GM18526 (cell line): Measurements from ENCODE around the gene VAMP8.

ENCODE experiments used
- POLR2A ChIP-seq: IDR thresholded peaks from 3 replicates; pipeline ENCODE4 v1.6.1; 2011; ENCODE audit not compliant: insufficient read length; ENCODE audit errors: extremely low read depth

VAMP8 gene

GRCh38 chr2:85585781-85586105, 8.4 kb downstream of the VAMP8 start:
- TF ChIP-seq POLR2A, result no peak

- no peak for TF ChIP-seq POLR2A
Measured at GRCh38 chr2:85588236-85588635, 10.8 kb downstream of the VAMP8 start.

DNA sequence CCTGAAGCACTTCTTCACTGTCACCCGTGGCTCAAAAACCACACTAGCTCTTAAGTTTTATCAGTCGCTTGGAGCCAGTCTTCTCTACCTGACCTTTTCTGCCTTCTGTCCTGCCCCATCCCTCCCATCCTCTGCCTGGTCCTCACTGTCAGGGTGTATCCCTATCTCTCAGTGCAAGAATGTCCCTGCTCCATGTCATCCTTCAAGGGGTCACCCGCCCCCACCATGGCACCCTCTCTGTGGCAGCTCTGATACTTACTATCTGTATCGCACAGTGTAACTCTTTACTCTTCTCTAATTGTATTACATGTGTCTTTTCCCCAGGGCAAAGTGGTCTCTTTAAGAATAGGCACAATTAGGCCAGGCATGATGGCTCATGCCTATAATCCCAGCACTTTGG, 11.3 kb downstream of the VAMP8 start:
- no peak for TF ChIP-seq POLR2A

DNA sequence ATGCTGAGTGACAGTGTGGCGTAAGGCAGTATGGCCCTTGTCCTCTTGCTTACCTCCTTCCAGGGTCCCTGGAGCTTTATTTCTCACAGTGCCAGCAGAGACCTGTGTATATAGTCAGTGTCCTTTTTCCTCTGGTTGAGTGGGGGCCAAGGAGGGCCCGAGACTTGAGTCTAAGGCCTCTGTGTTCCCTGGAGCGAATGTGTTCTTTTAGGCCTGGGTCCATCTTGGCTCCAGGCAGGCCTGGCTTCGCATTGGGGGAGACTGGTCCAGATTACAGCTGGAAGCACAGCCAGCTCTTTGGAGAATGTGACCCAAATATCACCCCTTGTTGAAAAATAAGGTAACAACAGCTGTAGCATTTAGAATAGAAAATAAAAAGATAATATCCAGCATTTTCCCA, 11.8 kb downstream of the VAMP8 start:
- no peak for TF ChIP-seq POLR2A

DNA sequence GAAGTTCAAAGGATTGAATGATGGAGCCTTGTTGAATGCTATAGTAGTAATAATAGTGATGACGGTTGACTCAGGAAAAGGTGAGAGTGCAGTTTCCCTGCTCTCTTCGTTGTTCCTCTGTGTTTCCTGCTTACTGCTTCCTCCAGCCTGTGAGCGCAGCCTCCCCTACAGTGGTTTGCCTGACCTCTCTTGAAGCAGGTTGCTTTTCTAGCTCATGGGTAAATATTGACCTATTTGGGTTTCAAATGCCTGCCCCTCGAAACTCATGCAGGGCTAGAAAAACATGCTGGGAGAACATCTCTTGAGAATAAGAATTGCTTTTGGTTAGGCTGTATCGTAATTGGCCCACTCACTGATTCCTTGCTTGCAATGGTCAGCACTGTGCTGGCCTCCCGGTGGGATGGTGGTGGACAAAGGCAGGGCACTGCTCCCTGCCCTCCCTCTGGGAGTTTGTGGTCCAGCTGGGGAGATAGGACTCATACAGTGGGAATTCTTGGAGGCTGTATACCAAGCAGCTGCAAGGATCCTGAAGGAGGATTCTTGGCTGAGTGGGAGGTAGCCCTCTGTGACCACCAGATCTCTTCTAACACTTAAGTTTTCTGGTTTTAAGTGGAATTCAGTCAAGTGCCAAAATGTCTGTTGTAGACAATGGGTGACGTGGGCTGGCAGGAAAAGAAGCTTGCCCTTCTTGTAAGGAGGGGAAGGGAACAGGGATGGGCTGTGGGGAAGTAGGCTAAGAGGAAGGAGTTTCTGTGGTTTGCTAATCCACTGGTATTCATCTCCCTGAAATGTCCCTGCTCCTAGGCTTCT, 12.8 kb downstream of the VAMP8 start:
- no peak for TF ChIP-seq POLR2A

DNA sequence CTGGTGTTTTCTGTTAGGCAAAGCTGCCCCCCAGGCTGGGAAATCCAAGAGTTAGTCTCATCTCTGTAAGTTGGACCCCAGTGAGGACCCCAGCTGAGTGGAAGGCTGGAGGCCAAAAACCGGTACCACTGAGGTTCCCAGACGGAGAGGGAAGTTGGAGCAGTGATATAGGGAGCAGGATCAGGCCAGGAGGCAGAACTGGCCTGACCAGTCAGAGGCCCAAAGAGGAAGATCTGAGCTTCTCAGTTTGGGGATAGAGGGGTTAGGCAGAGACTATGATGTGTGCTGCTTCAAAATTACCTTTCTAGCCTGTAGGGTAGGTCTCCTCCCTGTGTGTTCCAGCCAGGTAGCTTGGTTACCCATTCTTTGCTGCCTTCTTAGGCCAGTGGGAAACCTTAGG, 13.6 kb downstream of the VAMP8 start:
- TF ChIP-seq POLR2A, result no peak

DNA sequence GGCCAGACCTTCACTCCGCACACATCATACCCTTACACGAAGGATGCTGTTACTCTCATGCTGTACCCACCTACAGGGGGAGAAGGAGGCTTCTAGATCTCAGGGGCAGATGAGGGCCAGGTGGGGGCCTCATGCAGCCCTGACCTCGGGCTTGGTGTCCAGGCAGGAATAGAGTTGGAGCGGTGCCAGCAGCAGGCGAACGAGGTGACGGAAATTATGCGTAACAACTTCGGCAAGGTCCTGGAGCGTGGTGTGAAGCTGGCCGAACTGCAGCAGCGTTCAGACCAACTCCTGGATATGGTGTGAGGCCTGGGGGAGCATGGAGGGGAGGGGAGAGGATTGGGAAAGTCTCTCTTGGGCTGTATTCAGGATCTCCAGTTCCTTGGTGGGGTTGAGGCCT, 14.2 kb downstream of the VAMP8 start:
- TF ChIP-seq POLR2A, result no peak

DNA sequence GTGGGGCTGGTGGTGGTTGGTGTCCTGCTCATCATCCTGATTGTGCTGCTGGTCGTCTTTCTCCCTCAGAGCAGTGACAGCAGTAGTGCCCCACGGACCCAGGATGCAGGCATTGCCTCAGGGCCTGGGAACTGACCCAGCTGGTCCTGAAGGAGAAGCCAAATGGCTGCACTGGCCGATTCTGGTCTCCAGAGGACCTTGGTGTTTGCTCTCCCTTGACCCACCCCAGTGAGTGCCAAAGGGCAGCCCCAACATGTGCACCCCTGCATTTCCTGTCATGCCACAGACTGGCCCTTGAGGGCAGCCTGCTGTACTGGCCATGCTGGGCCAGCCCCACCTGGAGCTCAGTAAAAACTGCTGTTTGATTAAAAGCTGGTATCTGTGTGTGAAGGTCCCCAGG, 15.6 kb downstream of the VAMP8 start:
- no peak for TF ChIP-seq POLR2A

- no peak for TF ChIP-seq POLR2A
Measured at GRCh38 chr2:85594715-85595300, 17.4 kb downstream of the VAMP8 start.

- TF ChIP-seq POLR2A, result peak; percentile 87
Measured at GRCh38 chr2:85595301-85596025, 18.1 kb downstream of the VAMP8 start, which contains the start of gene RNF181. RNF181 (plus strand) TSS chr2:85595745; CDS start chr2:85595764, 19 bp downstream.

DNA sequence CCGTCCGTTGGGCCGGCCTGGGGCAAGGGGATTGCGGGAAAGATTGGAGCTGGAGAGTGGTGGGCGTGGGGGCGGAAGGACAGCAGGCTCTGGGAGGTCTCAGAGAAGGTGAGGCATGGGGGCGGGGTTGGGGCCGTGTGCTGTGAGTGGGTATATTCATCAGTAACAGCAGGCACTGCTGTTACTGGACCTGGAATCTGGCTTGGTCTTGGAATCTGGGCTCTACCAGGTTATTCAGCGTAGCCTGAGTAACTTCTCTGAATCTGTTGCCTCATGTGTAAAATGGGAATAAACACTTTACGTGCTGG, 18.6 kb downstream of the VAMP8 start:
- no peak for TF ChIP-seq POLR2A

DNA sequence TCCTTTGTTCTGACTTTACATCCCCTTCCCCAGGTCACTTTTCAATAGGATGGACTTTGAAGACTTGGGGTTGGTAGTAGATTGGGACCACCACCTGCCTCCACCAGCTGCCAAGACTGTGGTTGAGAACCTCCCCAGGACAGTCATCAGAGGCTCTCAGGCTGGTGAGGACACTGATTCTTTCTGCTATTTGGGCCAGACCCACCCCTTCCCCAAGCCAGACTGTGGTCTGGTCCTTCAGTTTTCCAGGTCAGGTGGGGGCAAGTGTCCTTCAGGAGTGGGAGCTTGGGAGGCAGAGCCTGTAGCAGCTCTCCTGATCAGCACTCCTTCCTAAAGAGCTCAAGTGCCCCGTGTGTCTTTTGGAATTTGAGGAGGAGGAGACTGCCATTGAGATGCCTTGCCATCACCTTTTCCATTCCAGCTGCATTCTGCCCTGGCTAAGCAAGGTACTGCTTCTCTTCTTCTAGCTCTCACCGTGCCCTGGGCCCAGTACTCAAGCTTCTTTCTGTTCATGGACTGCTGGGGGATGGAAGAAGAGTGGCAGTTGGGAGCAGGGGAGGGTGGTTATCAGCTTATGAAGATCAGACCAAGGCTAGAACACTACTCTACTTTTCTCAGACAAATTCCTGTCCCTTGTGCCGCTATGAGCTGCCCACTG, 19.2 kb downstream of the VAMP8 start:
- TF ChIP-seq POLR2A, result no peak

GRCh38 chr2:85597241-85597640, 19.9 kb downstream of the VAMP8 start:
- no peak for TF ChIP-seq POLR2A

- TF ChIP-seq POLR2A, result no peak
Measured at GRCh38 chr2:85598594-85599340, 21.4 kb downstream of the VAMP8 start.

- TF ChIP-seq POLR2A, result no peak
Measured at GRCh38 chr2:85599468-85600234, 22.3 kb downstream of the VAMP8 start.

GRCh38 chr2:85600235-85600575, 22.8 kb downstream of the VAMP8 start:
- TF ChIP-seq POLR2A, result no peak
